ENCODE data around the gene STAM2. TPM values are rescaled to one million over a fixed set of nuclear protein-coding genes. Genes with fewer than 3 reads are reported as not detected.
"Not testable (repeated sequence)": the region's sequence is repeated elsewhere in the genome, so short reads cannot be mapped to it uniquely, and the experiment has no call there.

STAM2 gene
- total RNA-seq, 2 experiments from 2014 or later = 9.6 to 10.8 TPM

- intact Hi-C loops (cut with micrococcal nuclease) = not testable (repeated sequence)
- CTCF ChIA-PET = interaction anchor here (3.1 kb wide), 1 partner anchor 143 kb away, joined by 8 read pairs; no protein-coding TSS in a partner anchor
Observed at GRCh38 chr2:152169158-152169557, 6.4 kb downstream of the STAM2 start.

DNA sequence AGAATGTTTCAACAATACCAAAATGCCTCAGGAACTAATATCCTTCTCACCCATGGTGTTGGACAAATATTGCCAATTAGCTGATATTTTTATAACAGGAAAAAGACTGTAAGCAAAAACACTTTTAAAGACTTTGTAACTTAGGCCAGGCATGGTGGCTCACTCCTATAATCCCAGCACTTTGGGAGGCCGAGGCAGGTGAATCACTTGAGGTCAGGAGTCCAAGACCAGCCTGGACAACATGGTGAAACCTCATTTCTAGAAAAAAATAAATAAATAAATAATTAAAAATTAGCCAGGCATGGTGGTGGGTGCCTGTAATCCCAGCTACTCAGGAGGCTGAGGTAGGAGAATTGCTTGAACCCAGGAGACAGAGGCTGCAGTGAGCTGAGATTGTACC, 8.1 kb downstream of the STAM2 start:
- CTCF ChIA-PET = interaction anchor here (0.6 to 1.3 kb wide), 5 partner anchors 9 to 1323 kb away, joined by 3 read pairs; no protein-coding TSS in a partner anchor
- H3K9me3 Mint-ChIP-seq; intact Hi-C loops (cut with micrococcal nuclease); H3K36me3 Mint-ChIP-seq (ENCODE audit: low read depth); DNase-seq; H3K27me3 Mint-ChIP-seq (ENCODE audit: low read depth); H3K27ac Mint-ChIP-seq; H3K4me3 Mint-ChIP-seq: not testable (repeated sequence)
- H3K4me1 Mint-ChIP-seq (ENCODE audit: low read depth) = peaks cover 45% of the 10 kb centered on the region

More at GRCh38 chr2:152169158-152169557, 6.4 kb downstream of the STAM2 start:
- not testable (repeated sequence) for H3K36me3 Mint-ChIP-seq (ENCODE audit: low read depth); H3K9me3 Mint-ChIP-seq; DNase-seq; H3K4me3 Mint-ChIP-seq; H3K27ac Mint-ChIP-seq; H3K27me3 Mint-ChIP-seq (ENCODE audit: low read depth)
- H3K4me1 Mint-ChIP-seq (ENCODE audit: low read depth) = peaks cover 48% of the 10 kb centered on the region

DNA sequence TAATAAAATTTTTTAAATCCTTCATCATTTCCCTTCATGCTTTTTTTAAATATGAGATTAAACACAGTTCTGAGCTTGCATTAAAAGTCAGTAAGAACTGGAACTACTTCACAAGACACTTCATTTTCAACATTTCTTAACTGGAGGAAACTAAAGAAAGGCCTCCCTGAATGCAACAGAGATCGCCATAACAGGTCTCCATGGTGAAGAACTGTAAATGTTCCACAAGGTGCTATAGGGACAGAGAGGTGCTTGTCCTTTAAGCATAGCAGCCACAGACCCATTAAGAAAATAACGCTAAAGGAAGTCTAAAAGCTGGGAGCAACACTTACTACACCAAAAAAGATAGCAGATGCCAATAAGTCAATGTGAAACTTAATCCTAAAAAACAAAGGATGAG, 8.5 kb downstream of the STAM2 start:
- no peaks in the 10 kb centered on the region for H3K27me3 Mint-ChIP-seq (ENCODE audit: low read depth)
- no peak overlapping the region for H3K4me3 Mint-ChIP-seq
- CTCF ChIA-PET = interaction anchor here (0.6 to 1.3 kb wide), 4 partner anchors 9 to 527 kb away, joined by 3 read pairs; no protein-coding TSS in a partner anchor
- peaks cover 41% of the 10 kb centered on the region for H3K4me1 Mint-ChIP-seq (ENCODE audit: low read depth)
- no peaks in the 10 kb centered on the region for H3K9me3 Mint-ChIP-seq
- no peak for DNase-seq
- H3K36me3 Mint-ChIP-seq (ENCODE audit: low read depth) = peaks cover 4% of the 10 kb centered on the region
- H3K27ac Mint-ChIP-seq = no peak overlapping the region
- intact Hi-C loops (cut with micrococcal nuclease) = no loop called here

DNA sequence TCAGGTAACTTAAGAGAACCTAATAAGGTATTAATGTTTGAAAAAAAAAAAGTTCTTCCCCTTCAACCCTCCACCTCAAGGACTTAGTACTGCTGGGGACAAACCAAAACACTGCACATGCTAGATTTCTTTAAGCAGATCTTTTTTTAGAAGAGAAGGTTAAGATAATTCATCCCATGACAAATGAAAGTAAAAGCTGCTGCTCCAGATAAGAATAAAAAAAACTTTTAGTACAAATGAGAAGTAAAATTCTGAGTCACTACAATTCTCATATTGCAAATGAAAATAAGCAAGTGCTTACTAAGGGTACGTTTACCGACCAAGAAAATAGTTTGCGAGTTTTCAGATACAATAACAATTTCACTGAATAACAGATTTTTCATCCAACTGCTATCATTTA, 8.9 kb downstream of the STAM2 start:
- no peak overlapping the region for H3K4me3 Mint-ChIP-seq
- no peak for DNase-seq
- intact Hi-C loops (cut with micrococcal nuclease) = loop anchor here (1.0 kb wide), 1 partner anchor 9 kb away; the partner anchor contains the start of gene STAM2
- peak overlapping the region; percentile 36 for H3K27ac Mint-ChIP-seq
- CTCF ChIA-PET = interaction anchor here (0.9 to 1.3 kb wide), 2 partner anchors 10 to 129 kb away, joined by 3 read pairs; no protein-coding TSS in a partner anchor
- peaks cover 36% of the 10 kb centered on the region for H3K4me1 Mint-ChIP-seq (ENCODE audit: low read depth)
- H3K9me3 Mint-ChIP-seq = no peaks in the 10 kb centered on the region
- no peaks in the 10 kb centered on the region for H3K27me3 Mint-ChIP-seq (ENCODE audit: low read depth)
- peaks cover 4% of the 10 kb centered on the region for H3K36me3 Mint-ChIP-seq (ENCODE audit: low read depth)

- H3K4me3 Mint-ChIP-seq = no peak overlapping the region
- H3K27ac Mint-ChIP-seq = no peak overlapping the region
Observed at GRCh38 chr2:152165780-152166179, 9.8 kb downstream of the STAM2 start.

DNA sequence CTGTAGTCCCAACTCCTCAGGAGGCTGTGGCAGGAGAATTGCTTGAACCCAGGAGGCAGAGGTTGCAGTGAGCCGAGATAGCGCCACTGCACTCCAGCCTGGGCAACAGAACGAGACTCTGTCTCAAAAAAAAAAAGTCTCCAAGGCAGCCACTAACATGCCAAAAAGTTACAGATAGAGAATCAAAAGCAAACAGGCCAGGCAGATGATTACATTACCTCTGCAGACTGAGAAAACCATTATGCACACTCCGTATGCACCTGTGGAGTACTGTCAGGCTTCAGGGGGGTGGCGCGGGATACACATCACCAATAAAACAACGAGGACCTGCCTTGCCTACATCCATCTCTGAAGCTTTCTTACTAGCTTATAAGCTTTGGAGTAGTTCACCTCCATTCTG, 10.3 kb downstream of the STAM2 start:
- Mint-ChIP-seq H3K36me3 (ENCODE audit: low read depth) (peaks cover 6% of the 10 kb centered on the region), H3K27ac (no peak overlapping the region), H3K4me1 (ENCODE audit: low read depth) (peaks cover 35% of the 10 kb centered on the region), H3K4me3 (no peak overlapping the region), H3K9me3 (no peaks in the 10 kb centered on the region), H3K27me3 (ENCODE audit: low read depth) (no peaks in the 10 kb centered on the region)
- DNase-seq = no peak
- CTCF ChIA-PET = no interaction called here
- intact Hi-C loops (cut with micrococcal nuclease) = no loop called here

More at GRCh38 chr2:152165780-152166179, 9.8 kb downstream of the STAM2 start:
- Mint-ChIP-seq H3K4me1 (ENCODE audit: low read depth) (peaks cover 35% of the 10 kb centered on the region), H3K36me3 (ENCODE audit: low read depth) (peaks cover 6% of the 10 kb centered on the region), H3K27me3 (ENCODE audit: low read depth) (no peaks in the 10 kb centered on the region), H3K9me3 (no peaks in the 10 kb centered on the region)
- CTCF ChIA-PET = no interaction called here
- no peak for DNase-seq
- intact Hi-C loops (cut with micrococcal nuclease) = loop anchor here (1.0 kb wide), 1 partner anchor 10 kb away; the partner anchor contains the start of gene STAM2

- H3K36me3 Mint-ChIP-seq (ENCODE audit: low read depth); CTCF ChIA-PET; H3K27me3 Mint-ChIP-seq (ENCODE audit: low read depth); H3K27ac Mint-ChIP-seq; H3K9me3 Mint-ChIP-seq; DNase-seq; H3K4me3 Mint-ChIP-seq; intact Hi-C loops (cut with micrococcal nuclease): not testable (repeated sequence)
- peaks cover 26% of the 10 kb centered on the region for H3K4me1 Mint-ChIP-seq (ENCODE audit: low read depth)
Observed at GRCh38 chr2:152163669-152164068, 11.9 kb downstream of the STAM2 start.

DNA sequence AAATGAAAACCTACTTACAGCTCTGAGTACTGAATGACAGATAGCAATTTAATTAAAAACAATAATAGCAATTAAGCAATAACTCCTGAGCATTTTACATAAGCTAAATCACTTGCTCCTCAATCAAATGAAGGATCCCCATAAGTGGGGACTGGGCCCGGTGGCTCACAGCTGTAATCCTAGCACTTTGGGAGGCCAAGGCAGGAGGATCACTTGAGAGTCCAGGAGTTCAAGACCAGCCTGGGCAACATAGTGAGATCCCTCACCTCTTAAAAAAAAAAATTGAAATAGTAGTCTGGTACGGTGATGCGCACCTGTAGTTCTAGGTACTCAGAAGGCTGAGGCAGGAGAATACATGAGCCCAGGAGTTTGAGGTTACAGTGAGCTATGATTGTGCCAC, 13.4 kb downstream of the STAM2 start:
- H3K27ac Mint-ChIP-seq = no peak overlapping the region
- peaks cover 18% of the 10 kb centered on the region for H3K36me3 Mint-ChIP-seq (ENCODE audit: low read depth)
- H3K27me3 Mint-ChIP-seq (ENCODE audit: low read depth) = no peaks in the 10 kb centered on the region
- no peak for DNase-seq
- intact Hi-C loops (cut with micrococcal nuclease) = no loop called here
- H3K4me3 Mint-ChIP-seq = no peak overlapping the region
- H3K9me3 Mint-ChIP-seq = peaks cover 3% of the 10 kb centered on the region
- H3K4me1 Mint-ChIP-seq (ENCODE audit: low read depth) = peaks cover 22% of the 10 kb centered on the region
- CTCF ChIA-PET = interaction anchor here (0.6 to 1.2 kb wide), 5 partner anchors 48 to 940 kb away, joined by 3 to 7 read pairs (median 3); no protein-coding TSS in a partner anchor

GRCh38 chr2:152161598-152161997, 14.0 kb downstream of the STAM2 start:
- intact Hi-C loops (cut with micrococcal nuclease) = no loop called here
- Mint-ChIP-seq H3K27me3 (ENCODE audit: low read depth) (no peaks in the 10 kb centered on the region), H3K4me1 (ENCODE audit: low read depth) (peaks cover 16% of the 10 kb centered on the region), H3K27ac (no peak overlapping the region), H3K36me3 (ENCODE audit: low read depth) (peaks cover 18% of the 10 kb centered on the region), H3K9me3 (peaks cover 3% of the 10 kb centered on the region), H3K4me3 (no peak overlapping the region)
- CTCF ChIA-PET = interaction anchor here (0.6 kb wide), 1 partner anchor 47 kb away, joined by 3 read pairs; no protein-coding TSS in a partner anchor
- DNase-seq = no peak

DNA sequence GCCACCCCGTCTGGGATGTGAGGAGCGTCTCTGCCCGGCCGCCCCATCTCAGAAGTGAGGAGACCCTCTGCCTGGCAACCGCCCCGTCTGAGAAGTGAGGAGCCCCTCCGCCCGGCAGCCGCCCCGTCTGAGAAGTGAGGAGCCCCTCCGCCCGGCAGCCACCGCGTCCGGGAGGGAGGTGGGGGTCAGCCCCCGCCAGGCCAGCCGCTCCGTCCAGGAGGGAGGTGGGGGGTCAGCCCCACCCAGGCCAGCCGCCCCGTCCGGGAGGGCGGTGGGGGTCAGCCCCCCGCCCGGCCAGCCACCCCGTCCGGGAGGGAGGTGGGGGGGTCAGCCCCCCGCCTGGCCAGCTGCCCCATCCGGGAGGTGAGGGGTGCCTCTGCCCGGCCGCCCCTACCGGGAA, 15.2 kb downstream of the STAM2 start:
- DNase-seq; intact Hi-C loops (cut with micrococcal nuclease): not testable (repeated sequence)

GRCh38 chr2:152157253-152157652, 18.3 kb downstream of the STAM2 start:
- CTCF ChIA-PET = no interaction called here
- peaks cover 9% of the 10 kb centered on the region for H3K4me1 Mint-ChIP-seq (ENCODE audit: low read depth)
- H3K27me3 Mint-ChIP-seq (ENCODE audit: low read depth) = no peaks in the 10 kb centered on the region
- peaks cover 18% of the 10 kb centered on the region for H3K36me3 Mint-ChIP-seq (ENCODE audit: low read depth)
- H3K9me3 Mint-ChIP-seq = peaks cover 3% of the 10 kb centered on the region
- no peak overlapping the region for H3K4me3 Mint-ChIP-seq
- intact Hi-C loops (cut with micrococcal nuclease) = no loop called here
- DNase-seq = no peak
- no peak overlapping the region for H3K27ac Mint-ChIP-seq

More for the DNA sequence above, 15.2 kb downstream of the STAM2 start:
- H3K36me3 Mint-ChIP-seq (ENCODE audit: low read depth) = peaks cover 18% of the 10 kb centered on the region
- H3K4me1 Mint-ChIP-seq (ENCODE audit: low read depth); H3K27ac Mint-ChIP-seq; H3K4me3 Mint-ChIP-seq; CTCF ChIA-PET; H3K9me3 Mint-ChIP-seq; H3K27me3 Mint-ChIP-seq (ENCODE audit: low read depth): not testable (repeated sequence)

DNA sequence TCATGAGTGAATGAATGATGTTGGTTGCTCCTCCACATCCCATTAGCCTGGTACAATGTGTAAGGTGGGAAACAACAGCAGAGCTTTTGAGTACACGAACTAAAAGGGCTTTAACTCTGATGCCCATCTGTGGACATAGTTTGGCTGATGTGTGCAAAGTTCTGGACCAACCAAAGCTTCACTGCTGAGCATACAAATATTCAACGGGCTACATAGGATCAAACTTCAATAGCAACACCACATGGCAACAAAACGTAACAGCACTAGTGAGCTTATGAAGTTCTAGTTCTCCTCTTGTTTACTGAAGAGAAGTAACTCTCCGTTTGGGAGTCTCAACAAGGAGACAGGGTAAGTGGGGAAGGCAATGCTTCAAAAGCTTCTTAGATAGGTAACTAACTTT, 20.4 kb downstream of the STAM2 start:
- H3K27me3 Mint-ChIP-seq (ENCODE audit: low read depth) = no peaks in the 10 kb centered on the region

DNA sequence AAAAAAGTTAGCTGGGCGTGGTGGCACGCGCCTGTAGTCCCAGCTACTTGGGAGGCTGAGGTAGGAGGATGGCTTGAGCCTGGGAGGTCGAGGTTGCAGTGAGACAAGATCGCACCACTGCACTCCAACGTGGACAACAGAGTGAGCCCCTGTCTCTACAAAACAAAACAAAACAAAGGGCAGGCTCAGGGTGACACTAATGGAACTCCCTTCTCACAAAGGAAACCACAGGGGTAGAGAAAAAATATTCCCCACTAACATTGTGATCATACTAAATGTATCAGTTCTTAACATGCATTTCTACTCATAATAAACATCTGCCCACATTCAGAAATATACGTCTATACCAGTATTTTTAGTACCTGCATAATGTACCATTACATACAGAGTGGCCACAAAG, 21.1 kb downstream of the STAM2 start:
- CTCF ChIA-PET = no interaction called here
- no peak for DNase-seq
- H3K9me3 Mint-ChIP-seq = peaks cover 3% of the 10 kb centered on the region
- peaks cover 8% of the 10 kb centered on the region for H3K4me1 Mint-ChIP-seq (ENCODE audit: low read depth)
- H3K4me3 Mint-ChIP-seq = no peak overlapping the region
- intact Hi-C loops (cut with micrococcal nuclease) = no loop called here
- no peaks in the 10 kb centered on the region for H3K27me3 Mint-ChIP-seq (ENCODE audit: low read depth)
- peaks cover 12% of the 10 kb centered on the region for H3K36me3 Mint-ChIP-seq (ENCODE audit: low read depth)
- H3K27ac Mint-ChIP-seq = no peak overlapping the region

More for the DNA sequence above, 20.4 kb downstream of the STAM2 start:
- CTCF ChIA-PET = no interaction called here
- no peak overlapping the region for H3K4me3 Mint-ChIP-seq
- DNase-seq = no peak
- peaks cover 8% of the 10 kb centered on the region for H3K4me1 Mint-ChIP-seq (ENCODE audit: low read depth)
- H3K27ac Mint-ChIP-seq = no peak overlapping the region
- H3K36me3 Mint-ChIP-seq (ENCODE audit: low read depth) = peaks cover 18% of the 10 kb centered on the region
- H3K9me3 Mint-ChIP-seq = peaks cover 3% of the 10 kb centered on the region
- intact Hi-C loops (cut with micrococcal nuclease) = no loop called here
